Fibroblast of peridontal ligament (primary cell): ENCODE data around the gene OR4D9.

Source experiments
- DNase-seq: peaks from one replicate; pipeline ENCODE4 v3.0.0-alpha.2; 2010; ENCODE audit errors: extremely low read depth

Gene OR4D9

GRCh38 chr11:59550842-59551658, 39.7 kb downstream of the OR4D9 start:
- peak; percentile 95 for DNase-seq

DNA sequence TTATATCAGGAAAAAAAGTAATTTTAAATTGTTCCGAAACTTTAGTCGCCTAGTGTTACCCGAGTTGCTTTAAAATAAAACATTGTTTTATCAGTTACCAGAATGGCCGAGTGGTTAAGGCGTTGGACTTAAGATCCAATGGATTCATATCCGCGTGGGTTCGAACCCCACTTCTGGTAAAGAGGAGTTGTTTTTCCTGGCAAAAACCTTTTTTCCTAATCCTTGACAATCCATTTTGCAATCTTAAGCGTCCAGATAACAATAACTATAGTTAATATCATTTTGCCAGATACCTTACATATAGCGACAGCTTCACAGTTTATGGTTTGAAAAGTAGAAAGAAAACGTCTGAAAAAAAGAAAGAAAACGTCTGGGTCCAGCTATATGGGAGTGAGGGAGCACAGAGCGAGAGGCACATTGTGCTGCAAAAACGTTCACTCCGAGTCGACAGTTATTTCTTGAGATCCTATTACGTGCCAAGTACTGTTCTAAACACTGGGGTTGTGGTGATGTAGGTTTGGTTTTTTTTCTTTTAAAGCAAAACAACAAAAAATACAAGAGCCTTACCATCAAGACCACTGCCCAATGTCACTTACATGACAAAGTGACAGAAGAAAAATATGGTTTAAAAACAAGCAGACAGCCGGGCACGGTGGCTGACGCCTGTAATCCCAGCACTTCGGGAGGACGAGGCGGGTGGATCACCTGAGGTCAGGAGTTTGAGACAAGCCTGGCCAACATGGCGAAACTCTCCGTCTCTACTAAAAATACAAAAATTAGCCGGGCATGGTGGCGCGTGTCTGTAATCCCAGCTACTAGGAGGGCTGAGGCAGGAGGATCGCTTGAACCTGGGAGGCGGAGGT, 40.6 kb downstream of the OR4D9 start:
- DNase-seq, result peak; percentile 93

- no peak for DNase-seq
Measured at GRCh38 chr11:59552844-59553243, 41.5 kb downstream of the OR4D9 start.

- DNase-seq, result no peak
Measured at GRCh38 chr11:59553323-59553722, 42.0 kb downstream of the OR4D9 start.

GRCh38 chr11:59555601-59556114, 44.3 kb downstream of the OR4D9 start:
- DNase-seq, result no peak

GRCh38 chr11:59556115-59556916, 45.0 kb downstream of the OR4D9 start:
- DNase-seq, result peak; percentile 92

- no peak for DNase-seq
Measured at GRCh38 chr11:59556917-59557348, 45.6 kb downstream of the OR4D9 start.

- DNase-seq, result no peak
Measured at GRCh38 chr11:59558270-59558643, 46.9 kb downstream of the OR4D9 start.

DNA sequence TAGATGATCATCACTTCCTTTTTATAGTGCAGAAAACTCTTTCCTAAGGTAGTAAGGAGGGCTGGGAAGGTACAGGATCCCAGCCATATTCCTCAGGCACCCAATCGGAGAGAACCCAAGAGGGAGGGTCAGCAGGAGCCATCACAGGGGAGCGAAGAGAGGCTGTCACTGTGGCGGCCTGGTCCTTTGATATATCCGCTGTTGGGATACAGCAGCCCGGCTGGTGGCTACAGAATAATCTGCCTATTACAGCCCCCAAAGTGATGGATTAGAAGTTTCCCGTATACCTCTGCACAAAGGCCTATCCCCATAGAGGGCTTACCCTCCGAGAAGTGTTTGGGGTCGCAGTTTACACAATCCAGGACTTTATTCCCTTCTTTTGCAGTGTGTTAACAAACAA, 48.5 kb downstream of the OR4D9 start:
- no peak for DNase-seq

- peak; percentile 77 for DNase-seq
Measured at GRCh38 chr11:59560290-59560701, 49.0 kb downstream of the OR4D9 start.

GRCh38 chr11:59560702-59561473, 49.5 kb downstream of the OR4D9 start:
- DNase-seq, result peak; percentile 71

DNA sequence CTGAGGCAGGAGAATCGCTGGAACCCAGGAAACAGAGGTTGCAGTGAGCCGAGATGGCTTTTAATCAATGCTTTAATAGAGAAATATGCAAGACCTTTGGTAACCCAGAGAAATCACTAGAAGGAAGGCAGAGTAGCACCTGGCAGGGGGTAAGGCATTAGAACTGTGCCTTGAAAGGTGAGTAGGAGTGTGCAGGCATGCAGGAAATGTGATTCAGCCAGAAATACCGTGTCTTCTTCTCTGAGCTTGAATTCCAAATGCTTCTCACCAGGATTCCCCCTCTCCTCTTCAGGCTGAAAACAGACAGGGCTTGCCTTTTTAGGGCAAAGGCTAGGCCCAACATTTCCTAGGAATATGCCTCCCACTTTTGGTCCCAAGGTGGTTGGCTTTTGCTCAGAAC, 51.0 kb downstream of the OR4D9 start:
- no peak for DNase-seq
